B cell (primary cell): ENCODE data around the gene ATP11A. TPM values are rescaled to one million over a fixed set of nuclear protein-coding genes. Genes with fewer than 3 reads are reported as not detected.

ENCODE experiments used
- ATAC-seq: fragments of 200-7000 bp; cut with Tn5 transposase; one replicate; pipeline ENCODE4 v1.10.0; 2021; ENCODE audit warnings: low read depth, mild to moderate bottlenecking, moderate number of reproducible peaks, moderate library complexity
- CTCF ChIA-PET: fragments of 350-600 bp; sonication (Branson Sonifier 250); formaldehyde crosslinking; loops from one replicate; lab custom pipeline; 2021; ENCODE audit warnings: antibody characterized with exemption, inconsistent platforms; lab: Charles Lee
- POLR2A ChIA-PET: fragments of 350-600 bp; sonication (Branson Sonifier 250); formaldehyde crosslinking; loops from one replicate; lab custom pipeline; 2021; ENCODE audit warnings: antibody characterized with exemption; lab: Charles Lee
- DNase-seq: peaks from one replicate; pipeline ENCODE4 v3.0.0; 2013
- H2AFZ ChIP-seq: 2 replicates; pipeline ENCODE4 v1.6.1; 2012; ENCODE audit warnings: mild to moderate bottlenecking, low read depth, low read length; ENCODE audit not compliant: insufficient read depth, poor library complexity, severe bottlenecking
- H3K27ac ChIP-seq, 2 donors: 1 replicate in 1 of 2; 2 replicates in 1 of 2; pipeline ENCODE4 v1.5.1; 2012 to 2013; ENCODE audit warnings: low read length in 2 of 2, mild to moderate bottlenecking in 2 of 2, moderate library complexity in 1 of 2
- H3K27me3 ChIP-seq, 4 experiments: fragments of 200-600 bp in 1 of 4; sonication (generic) in 1 of 4; replicated peaks in 1 of 4; 1 replicate in 2 of 4; 2 replicates in 2 of 4; pipeline versions ENCODE4 v1.6.1 to v1.7.0; 2013 to 2016; ENCODE audit warnings: low read length in 3 of 4, mild to moderate bottlenecking in 2 of 4, mixed read lengths in 1 of 4, moderate library complexity in 1 of 4; ENCODE audit not compliant: insufficient read depth in 4 of 4, control insufficient read depth in 3 of 4; ENCODE audit errors: control extremely low read depth in 1 of 4
- H3K36me3 ChIP-seq, 2 experiments: replicated peaks in 1 of 2; 1 replicate in 1 of 2; 2 replicates in 1 of 2; pipeline versions ENCODE4 v1.6.1 to v1.7.1; 2013; ENCODE audit warnings: low read length in 1 of 2; ENCODE audit not compliant: insufficient read depth in 2 of 2, control insufficient read depth in 1 of 2; ENCODE audit errors: control extremely low read depth in 1 of 2, extremely low read depth in 1 of 2
- H3K4me1 ChIP-seq, 2 donors: fragments of 200-600 bp in 1 of 2; sonication (generic) in 1 of 2; 1 replicate in 1 of 2; 2 replicates in 1 of 2; pipeline versions ENCODE4 v1.5.1 to v1.6.1; 2013 to 2017; ENCODE audit warnings: low read length in 2 of 2; ENCODE audit not compliant: control insufficient read depth in 2 of 2, insufficient read depth in 2 of 2
- H3K4me2 ChIP-seq: replicated peaks from 2 replicates; pipeline ENCODE3; 2012; ENCODE audit warnings: mild to moderate bottlenecking, low read depth, low read length; ENCODE audit not compliant: poor library complexity, severe bottlenecking
- H3K4me3 ChIP-seq, 5 experiments: fragments of 200-600 bp in 1 of 5; sonication (generic) in 1 of 5; 1 replicate in 3 of 5; 2 replicates in 2 of 5; pipeline versions ENCODE4 v1.5.1 to v1.7.0; 2011 to 2016; ENCODE audit warnings: low read length in 4 of 5, mild to moderate bottlenecking in 4 of 5, low read depth in 2 of 5, control low read depth in 1 of 5, moderate library complexity in 1 of 5; ENCODE audit not compliant: insufficient read depth in 1 of 5; ENCODE audit errors: control extremely low read depth in 1 of 5, extremely low read depth in 1 of 5
- H3K79me2 ChIP-seq: fragments of 200-600 bp; sonication (generic); one replicate; pipeline ENCODE4 v1.6.0; 2016; ENCODE audit warnings: low read length; ENCODE audit not compliant: control insufficient read depth, insufficient read depth
- H3K9ac ChIP-seq: fragments of 200-600 bp; sonication (generic); 2 replicates; pipeline ENCODE4 v1.6.1; 2017; ENCODE audit warnings: mild to moderate bottlenecking, low read length, moderate library complexity
- H3K9me3 ChIP-seq, 3 donors: one replicate each; pipeline versions ENCODE4 v1.6.1 to v1.7.1; 2013; ENCODE audit warnings: low read length in 2 of 3; ENCODE audit not compliant: control insufficient read depth in 2 of 3, insufficient read depth in 1 of 3; ENCODE audit errors: control extremely low read depth in 1 of 3
- H4K20me1 ChIP-seq: 2 replicates; pipeline ENCODE4 v1.6.0; 2012; ENCODE audit warnings: mild to moderate bottlenecking, low read length; ENCODE audit not compliant: insufficient read depth, control insufficient read depth, poor library complexity, severe bottlenecking
- H3K27ac Mint-ChIP-seq: one replicate; pipeline ENCODE4 v1.8.0; 2021; ENCODE audit warnings: mixed read lengths
- H3K27me3 Mint-ChIP-seq: one replicate; pipeline ENCODE4 v1.8.0; 2021; ENCODE audit warnings: mixed read lengths
- H3K4me1 Mint-ChIP-seq: one replicate; pipeline ENCODE4 v1.8.0; 2021; ENCODE audit warnings: mixed read lengths
- H3K4me3 Mint-ChIP-seq: one replicate; pipeline ENCODE4 v1.8.0; 2021; ENCODE audit warnings: mixed read lengths
- H3K9me3 Mint-ChIP-seq: one replicate; pipeline ENCODE4 v1.8.0; 2022; ENCODE audit warnings: mixed read lengths; ENCODE audit not compliant: insufficient read depth
- CTCF ChIP-seq: fragments of 200-600 bp; IDR thresholded peaks from one replicate; pipeline ENCODE4 v1.8.0; 2022; ENCODE audit warnings: antibody characterized with exemption, mild to moderate bottlenecking
- EZH2 ChIP-seq: IDR thresholded peaks from 2 replicates; pipeline ENCODE4 v1.6.1; 2012; ENCODE audit warnings: borderline replicate concordance, low read depth, mild to moderate bottlenecking, moderate library complexity, low read length; ENCODE audit not compliant: insufficient read depth, poor library complexity, severe bottlenecking
- WGBS: methylation state at CpG from one replicate; pipeline ENCODE4 v1.1.5; 2013; ENCODE audit warnings: missing lambda C conversion rate; ENCODE audit not compliant: insufficient coverage; 5-methylcytosine and 5-hydroxymethylcytosine counted together
- intact Hi-C: fragments of 100-400 bp; cut with micrococcal nuclease; formaldehyde crosslinking; loops from one replicate; pipeline ENCODE4 v1.10.0; 2022
- polyA plus RNA-seq: library from polyadenylated mRNA; depleted of rRNA; stranded (reverse); fragments of >200 nt; gene quantifications from 2 replicates; pipeline ENCODE4 v1.2.3, GENCODE V29; 2012
- total RNA-seq, 2 donors: library from RNA; stranded (reverse); fragments of 120-200 nt in 1 of 2; gene quantifications; 1 replicate in 1 of 2; 2 replicates in 1 of 2; pipeline versions ENCODE4 v1.2.3 to v1.2.4, GENCODE V29; 2013 to 2022

Gene ATP11A
- total and polyA plus RNA-seq, 2 donors (not counting 1 experiment from before 2014, with no cell fraction given) = 36.9 to 60.3 TPM

GRCh38 chr13:112869202-112870050 is 179.6 kb downstream of the ATP11A start:
- ChIA-PET CTCF (interaction anchor here (0.9 kb wide), 1 partner anchor 229 kb away, joined by 4 read pairs; no protein-coding TSS in a partner anchor), POLR2A (no interaction called here)
- Histone ChIP-seq H3K79me2 (no peaks in the 10 kb centered on the region), H3K4me2 (no peak overlapping the region), H3K4me1 (peaks cover 21 to 29% of the 10 kb centered on the region in 2 donors), H2AFZ (no peak overlapping the region), H3K36me3 (peaks cover 0 to 2% of the 10 kb centered on the region in 2 experiments), H3K4me3 (no peak overlapping the region), H3K9ac (no peak overlapping the region), H3K9me3 (peaks cover 1 to 38% (median 8%) of the 10 kb centered on the region in 3 donors), H3K27me3 (no peaks in the 10 kb centered on the region), H3K27ac (no peak overlapping the region), H4K20me1 (no peaks in the 10 kb centered on the region)
- 63% methylated on average over 14 of the region's 15 CpGs for WGBS
- H3K9me3 Mint-ChIP-seq = no peaks in the 10 kb centered on the region
- ATAC-seq (no peak), DNase-seq (no peak)
- H3K27ac Mint-ChIP-seq = no peak overlapping the region
- TF ChIP-seq CTCF (no peak), EZH2 (no peak)
- no peaks in the 10 kb centered on the region for H3K27me3 Mint-ChIP-seq
- no peak overlapping the region for H3K4me3 Mint-ChIP-seq
- intact Hi-C loops = loop anchor here (5.0 kb wide), 1 partner anchor 177 kb away; the partner anchor contains the start of gene ATP11A
- H3K4me1 Mint-ChIP-seq = peaks cover 24% of the 10 kb centered on the region

- no peak for TF ChIP-seq EZH2
- TF ChIP-seq CTCF = no peak
- intact Hi-C loops = loop anchor here (5.0 kb wide), 1 partner anchor 178 kb away; the partner anchor contains the start of gene ATP11A
- Histone ChIP-seq H3K27ac (no peak overlapping the region), H3K4me3 (no peak overlapping the region), H3K4me1 (peaks cover 21 to 34% of the 10 kb centered on the region in 2 donors), H3K4me2 (no peak overlapping the region), H3K36me3 (peaks cover 0 to 2% of the 10 kb centered on the region in 2 experiments), H4K20me1 (peaks cover 4% of the 10 kb centered on the region), H3K27me3 (no peaks in the 10 kb centered on the region), H2AFZ (no peak overlapping the region), H3K9me3 (peaks cover 1 to 40% (median 8%) of the 10 kb centered on the region in 3 donors), H3K79me2 (no peaks in the 10 kb centered on the region), H3K9ac (no peak overlapping the region)
- DNase-seq (no peak), ATAC-seq (no peak)
- ChIA-PET CTCF (interaction anchor here (0.9 kb wide), 1 partner anchor 229 kb away, joined by 4 read pairs; no protein-coding TSS in a partner anchor), POLR2A (no interaction called here)
- H3K9me3 Mint-ChIP-seq = no peaks in the 10 kb centered on the region
- H3K27ac Mint-ChIP-seq = no peak overlapping the region
- H3K27me3 Mint-ChIP-seq = no peaks in the 10 kb centered on the region
- peaks cover 28% of the 10 kb centered on the region for H3K4me1 Mint-ChIP-seq
- 13% methylated on average over 1 of the region's 2 CpGs for WGBS
- no peak overlapping the region for H3K4me3 Mint-ChIP-seq
Observed at GRCh38 chr13:112870051-112870331, 180.2 kb downstream of the ATP11A start.
